ENCODE measurements around the gene SMDT1. TPM values are rescaled to one million over a fixed set of nuclear protein-coding genes. Genes with fewer than 3 reads are reported as not detected.
A peak's percentile ranks its signal among the peaks of the same experiment; 100 is the strongest.

Gene SMDT1
- total RNA-seq, 1 donor from 2014 or later, result 71.7 TPM

DNA sequence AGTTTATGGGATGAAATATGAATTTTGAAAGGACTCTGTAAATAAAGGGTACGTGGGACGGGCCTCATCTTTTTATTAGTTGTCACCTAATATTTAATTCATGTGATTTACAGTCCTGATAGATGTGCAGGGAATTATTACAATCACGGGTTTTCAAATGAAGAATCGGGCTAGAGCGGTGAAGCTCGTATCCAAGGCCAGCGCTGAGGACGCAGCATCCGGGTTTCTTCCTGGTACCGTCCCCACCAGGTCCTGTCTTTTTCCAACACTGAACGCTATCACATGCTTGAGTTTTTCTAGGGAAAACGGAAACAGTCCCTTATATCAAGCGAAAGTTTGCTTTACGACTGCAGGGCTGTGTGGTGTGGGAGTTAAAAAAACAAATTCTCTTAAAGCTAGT is 787 bp downstream of the SMDT1 start:
- TF ChIP-seq CTCF (IDR thresholded peaks at IDR 0.05; ENCODE audit: unreplicated experiment), result no peak
- no peaks in the 10 kb centered on the region for H3K9me3 Mint-ChIP-seq (ENCODE audit: low read depth)
- peak overlapping the region; percentile 93 for H3K4me3 Mint-ChIP-seq (ENCODE audit: low read depth)
- peaks cover 10% of the 10 kb centered on the region for H3K36me3 Mint-ChIP-seq (ENCODE audit: insufficient read depth)
- no peaks in the 10 kb centered on the region for H3K27me3 Mint-ChIP-seq
- DNase-seq (ENCODE audit: low spot score, unreplicated experiment), result no peak
- H3K4me1 Mint-ChIP-seq (ENCODE audit: low read depth), result peaks cover 19% of the 10 kb centered on the region
- peak overlapping the region; percentile 98 for H3K27ac Mint-ChIP-seq

DNA sequence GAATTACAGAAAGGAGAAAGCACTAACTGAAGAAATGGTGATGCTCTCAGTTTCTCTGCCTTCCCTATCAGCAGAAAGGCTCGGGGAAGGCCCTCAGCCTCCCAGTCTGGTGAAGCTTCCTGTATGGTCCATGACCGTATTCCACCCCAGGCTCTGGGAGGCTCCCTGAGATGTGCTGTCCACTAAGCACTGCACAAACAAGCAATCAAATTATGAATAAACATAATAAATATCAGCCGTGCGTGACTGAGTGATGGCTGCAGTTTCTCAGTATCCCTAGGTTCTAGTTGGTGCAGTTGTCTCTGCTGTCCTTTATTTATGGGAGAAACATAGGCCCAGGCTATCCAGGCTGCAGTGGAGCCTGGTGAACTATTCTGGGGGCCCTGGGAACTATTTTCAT is 3.6 kb downstream of the SMDT1 start:
- Mint-ChIP-seq H3K27ac (no peak overlapping the region), H3K4me1 (ENCODE audit: low read depth) (peaks cover 19% of the 10 kb centered on the region), H3K4me3 (ENCODE audit: low read depth) (no peak overlapping the region), H3K9me3 (ENCODE audit: low read depth) (no peaks in the 10 kb centered on the region), H3K36me3 (ENCODE audit: insufficient read depth) (peaks cover 19% of the 10 kb centered on the region), H3K27me3 (no peaks in the 10 kb centered on the region)
- TF ChIP-seq CTCF (IDR thresholded peaks at IDR 0.05; ENCODE audit: unreplicated experiment), result no peak
- no peak for DNase-seq (ENCODE audit: low spot score, unreplicated experiment)

DNA sequence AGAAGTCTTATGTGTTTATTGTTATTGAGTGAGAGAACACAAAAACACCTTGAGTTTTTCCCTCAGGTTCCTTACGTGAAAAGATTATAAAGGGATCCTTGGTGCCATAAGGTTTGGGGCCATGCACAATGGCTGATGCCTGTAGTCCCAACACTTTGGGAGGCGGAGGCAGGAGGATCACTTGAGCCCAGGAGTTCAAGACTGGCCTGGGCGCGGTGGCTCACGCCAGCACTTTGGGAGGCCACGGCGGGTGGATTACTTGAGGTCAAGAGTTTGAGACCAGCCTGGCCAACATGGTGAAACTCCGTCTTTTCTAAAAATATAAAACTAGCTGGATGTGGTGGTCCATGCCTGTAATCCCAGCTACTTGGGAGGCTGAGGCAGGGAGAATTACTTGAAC is 5.4 kb downstream of the SMDT1 start:
- H3K4me3 Mint-ChIP-seq (ENCODE audit: low read depth), result no peak overlapping the region
- H3K4me1 Mint-ChIP-seq (ENCODE audit: low read depth), result peaks cover 15% of the 10 kb centered on the region
- peak overlapping the region; percentile 57 for H3K27ac Mint-ChIP-seq
- H3K27me3 Mint-ChIP-seq, result no peaks in the 10 kb centered on the region
- no peak for DNase-seq (ENCODE audit: low spot score, unreplicated experiment)
- no peaks in the 10 kb centered on the region for H3K9me3 Mint-ChIP-seq (ENCODE audit: low read depth)
- H3K36me3 Mint-ChIP-seq (ENCODE audit: insufficient read depth), result peaks cover 26% of the 10 kb centered on the region
- no peak for TF ChIP-seq CTCF (IDR thresholded peaks at IDR 0.05; ENCODE audit: unreplicated experiment)

DNA sequence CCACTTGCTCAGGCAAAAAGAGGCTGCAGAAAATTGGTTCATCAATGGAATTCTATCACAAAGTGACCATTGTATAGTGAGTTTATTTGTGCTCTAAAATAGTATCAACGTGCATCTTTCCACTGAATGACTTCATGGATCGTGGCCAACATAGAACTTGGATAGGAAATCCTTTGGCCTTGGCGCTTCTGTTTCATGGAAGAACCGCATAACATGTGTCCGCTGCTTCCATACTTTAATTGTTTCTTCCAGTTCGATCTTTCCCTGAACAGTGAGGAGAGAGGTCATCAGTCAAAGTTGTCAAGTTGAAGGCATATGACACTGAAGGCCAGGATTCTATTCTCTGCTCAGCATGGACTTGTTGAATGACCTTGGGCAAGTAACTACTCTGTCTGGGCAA is 6.6 kb downstream of the SMDT1 start:
- no peak overlapping the region for H3K27ac Mint-ChIP-seq
- DNase-seq (ENCODE audit: low spot score, unreplicated experiment), result no peak
- peaks cover 7% of the 10 kb centered on the region for H3K4me1 Mint-ChIP-seq (ENCODE audit: low read depth)
- no peak for TF ChIP-seq CTCF (IDR thresholded peaks at IDR 0.05; ENCODE audit: unreplicated experiment)
- H3K27me3 Mint-ChIP-seq, result no peaks in the 10 kb centered on the region
- peaks cover 28% of the 10 kb centered on the region for H3K36me3 Mint-ChIP-seq (ENCODE audit: insufficient read depth)
- H3K4me3 Mint-ChIP-seq (ENCODE audit: low read depth), result no peak overlapping the region
- H3K9me3 Mint-ChIP-seq (ENCODE audit: low read depth), result no peaks in the 10 kb centered on the region

GRCh38 chr22:42090596-42091454 is 11.3 kb downstream of the SMDT1 start, which contains the start of gene NDUFA6:
Gene NDUFA6 (minus strand): TSS chr22:42090772. CDS start chr22:42090744, 28 bp downstream.
- Mint-ChIP-seq H3K36me3 (ENCODE audit: insufficient read depth) (peaks cover 17% of the 10 kb centered on the region), H3K4me1 (ENCODE audit: low read depth) (peaks cover 5% of the 10 kb centered on the region), H3K9me3 (ENCODE audit: low read depth) (no peaks in the 10 kb centered on the region), H3K4me3 (ENCODE audit: low read depth) (peak within 1 kb of the TSS; percentile 98), H3K27ac (peak within 1 kb of the TSS; percentile 100), H3K27me3 (no peaks in the 10 kb centered on the region)
- DNase-seq (ENCODE audit: low spot score, unreplicated experiment), result peak; percentile 97
- TF ChIP-seq CTCF (IDR thresholded peaks at IDR 0.05; ENCODE audit: unreplicated experiment), result peak; percentile 88

All from progenitor cell of endocrine pancreas (in vitro differentiated cells).